GM12875 (cell line): ENCODE data around the gene RGS9.
"Not testable (repeated sequence)": the region's sequence is repeated elsewhere in the genome, so short reads cannot be mapped to it uniquely, and the experiment has no call there.

Experiments used
- H3K4me3 ChIP-seq: one replicate; pipeline ENCODE4 v1.5.1; 2011; ENCODE audit warnings: low read depth, low read length, control low read depth
- TF ChIP-seq, protein P1 (sequence below): IDR thresholded peaks from 2 replicates; pipeline ENCODE4 v1.5.1; 2011; ENCODE audit warnings: low read depth, mild to moderate bottlenecking, control low read depth, inconsistent platforms, low read length, moderate library complexity, borderline replicate concordance; ENCODE audit not compliant: insufficient read depth

Gene RGS9

DNA sequence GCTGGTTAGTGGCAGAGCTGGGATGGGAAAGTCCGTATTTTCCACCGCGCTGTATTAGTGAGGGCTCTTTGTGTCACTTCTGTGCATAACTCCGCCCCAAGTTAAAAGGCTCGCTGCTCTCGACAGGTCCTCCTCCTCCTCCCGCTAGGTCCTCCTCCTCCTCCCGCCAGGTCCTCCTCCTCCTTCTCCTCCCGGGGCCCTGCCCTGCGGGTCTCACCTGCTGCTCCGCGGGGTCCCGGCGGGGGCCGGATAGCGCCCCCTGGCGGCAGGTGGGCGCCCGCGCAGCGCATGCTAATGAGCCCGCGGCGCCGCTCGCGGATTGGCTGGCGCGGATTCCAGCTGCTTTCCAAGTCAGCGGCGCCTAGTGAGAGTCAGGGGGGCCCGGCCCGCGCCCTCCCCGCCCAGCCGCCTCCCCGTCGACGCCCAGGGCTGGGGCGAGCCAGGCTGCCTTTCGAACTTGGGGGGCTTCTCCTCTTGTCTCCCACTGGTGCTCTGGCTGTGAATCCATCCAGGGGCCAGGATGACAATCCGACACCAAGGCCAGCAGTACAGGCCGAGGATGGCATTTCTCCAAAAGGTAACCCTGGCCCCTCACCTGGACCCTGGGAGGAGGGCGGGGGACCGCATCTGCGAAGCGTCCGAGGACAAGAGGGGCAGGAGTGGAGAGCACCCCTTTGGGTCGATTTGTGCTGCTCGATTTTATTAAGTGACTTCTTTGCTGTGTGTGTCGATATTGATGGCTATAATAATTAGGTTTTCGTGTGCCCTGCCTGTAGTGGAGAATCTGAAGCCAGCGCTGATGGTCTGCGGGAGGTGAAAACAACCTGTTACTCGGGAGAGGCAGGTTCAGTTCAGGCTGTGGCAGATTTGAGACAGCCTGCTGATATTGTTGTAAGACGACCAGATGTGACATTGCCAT is at the start of gene RGS9:
Gene RGS9, plus strand, starts transcription at position 350 of the 919 bp plus-strand sequence. Its CDS starts 171 bp downstream, at position 521.
- TF ChIP-seq, protein P1, sequence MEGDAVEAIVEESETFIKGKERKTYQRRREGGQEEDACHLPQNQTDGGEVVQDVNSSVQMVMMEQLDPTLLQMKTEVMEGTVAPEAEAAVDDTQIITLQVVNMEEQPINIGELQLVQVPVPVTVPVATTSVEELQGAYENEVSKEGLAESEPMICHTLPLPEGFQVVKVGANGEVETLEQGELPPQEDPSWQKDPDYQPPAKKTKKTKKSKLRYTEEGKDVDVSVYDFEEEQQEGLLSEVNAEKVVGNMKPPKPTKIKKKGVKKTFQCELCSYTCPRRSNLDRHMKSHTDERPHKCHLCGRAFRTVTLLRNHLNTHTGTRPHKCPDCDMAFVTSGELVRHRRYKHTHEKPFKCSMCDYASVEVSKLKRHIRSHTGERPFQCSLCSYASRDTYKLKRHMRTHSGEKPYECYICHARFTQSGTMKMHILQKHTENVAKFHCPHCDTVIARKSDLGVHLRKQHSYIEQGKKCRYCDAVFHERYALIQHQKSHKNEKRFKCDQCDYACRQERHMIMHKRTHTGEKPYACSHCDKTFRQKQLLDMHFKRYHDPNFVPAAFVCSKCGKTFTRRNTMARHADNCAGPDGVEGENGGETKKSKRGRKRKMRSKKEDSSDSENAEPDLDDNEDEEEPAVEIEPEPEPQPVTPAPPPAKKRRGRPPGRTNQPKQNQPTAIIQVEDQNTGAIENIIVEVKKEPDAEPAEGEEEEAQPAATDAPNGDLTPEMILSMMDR = peak; percentile 96
- peak within 1 kb of the TSS; percentile 59 for H3K4me3 ChIP-seq

DNA sequence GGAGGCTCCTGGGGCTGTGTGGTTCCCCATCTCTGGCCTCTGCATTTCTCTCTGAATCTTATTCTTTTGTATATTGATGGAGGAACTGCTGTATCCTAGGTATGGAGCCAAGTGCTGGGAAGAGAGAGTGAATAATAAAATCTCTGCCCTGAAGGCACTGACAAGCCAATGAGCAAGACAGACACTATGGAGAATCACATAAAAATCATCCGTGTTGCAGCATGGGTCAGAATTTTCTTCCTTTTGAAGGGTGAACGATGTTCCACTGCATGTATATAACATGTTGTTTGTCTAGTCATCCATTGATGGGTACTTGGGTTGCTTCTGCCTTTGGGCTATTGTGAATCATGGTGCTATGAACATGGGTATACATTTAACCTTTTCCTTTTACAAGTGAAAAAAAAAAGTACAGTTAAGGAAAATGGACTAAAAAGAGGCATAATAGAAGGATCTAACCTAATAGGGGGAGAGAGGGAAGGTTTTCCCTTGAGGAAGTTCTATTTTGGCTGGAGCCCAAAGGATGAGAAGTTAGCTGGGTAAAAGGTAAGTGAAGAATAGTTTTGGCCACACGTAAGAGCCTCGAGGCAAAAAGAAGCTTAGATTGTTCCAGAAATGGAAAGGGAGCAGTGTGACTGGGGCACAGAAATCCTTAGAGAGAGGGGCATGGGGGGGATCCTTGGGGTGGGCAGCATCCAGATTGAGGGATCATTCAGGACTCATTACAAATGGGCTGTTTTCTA is 48.4 kb upstream of the RGS9 start:
- H3K4me3 ChIP-seq = no peak overlapping the region
- TF ChIP-seq, protein P1 = no peak

DNA sequence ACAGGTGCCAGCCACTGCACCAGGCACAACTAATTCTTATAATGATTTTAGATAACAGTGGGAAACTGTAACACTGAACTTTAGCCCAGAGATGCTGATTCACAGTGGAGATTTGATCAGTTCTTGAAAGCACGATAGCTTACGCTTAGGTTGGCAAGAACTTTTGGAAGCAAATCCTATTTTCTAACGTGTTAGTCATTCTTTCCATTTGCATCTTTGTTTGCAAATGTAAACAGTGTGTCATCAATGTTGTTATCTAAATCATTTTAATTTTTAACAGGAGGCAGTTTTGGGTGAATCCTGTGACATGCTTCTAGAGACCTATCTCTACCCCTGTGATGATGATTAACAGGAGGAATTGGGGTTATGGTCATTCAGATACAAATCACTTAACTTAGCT is 44.9 kb upstream of the RGS9 start:
- TF ChIP-seq, protein P1 = no peak
- H3K4me3 ChIP-seq = no peak overlapping the region

- not testable (repeated sequence) for H3K4me3 ChIP-seq
These were observed 44.3 kb upstream of the RGS9 start for GRCh38 chr17:65092721-65093356.

DNA sequence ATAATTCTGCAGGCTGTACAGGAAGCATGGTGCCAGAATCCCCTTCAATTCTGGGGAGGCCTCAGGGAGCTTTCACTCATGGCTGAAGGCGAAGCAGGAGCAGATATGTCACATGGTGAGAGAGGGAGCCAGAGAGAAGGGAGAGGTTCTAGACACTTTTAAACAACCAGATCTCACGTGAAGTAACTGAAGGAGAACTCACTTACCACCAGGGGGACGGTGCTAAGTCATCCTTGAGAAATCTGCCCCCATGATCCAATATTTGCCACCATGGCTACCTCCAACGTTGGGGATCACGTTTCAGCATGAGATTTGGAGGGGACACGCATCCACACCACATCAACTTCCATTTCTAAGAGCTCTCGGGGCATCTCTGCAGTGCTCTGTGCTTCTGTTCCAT is 43.2 kb upstream of the RGS9 start:
- TF ChIP-seq, protein P1 = no peak
- H3K4me3 ChIP-seq = no peak overlapping the region

- H3K4me3 ChIP-seq = no peak overlapping the region
- TF ChIP-seq, protein P1 = no peak
These were observed 41.7 kb upstream of the RGS9 start for GRCh38 chr17:65095465-65095864.

GRCh38 chr17:65096382-65096781 is 40.8 kb upstream of the RGS9 start:
- H3K4me3 ChIP-seq = not testable (repeated sequence)
